ENCODE measurements around the gene CACNG1. TPM values are rescaled to one million over a fixed set of nuclear protein-coding genes. Genes with fewer than 3 reads are reported as not detected.

Gene CACNG1
- total and polyA plus RNA-seq, 11 donors: not detected

GRCh38 chr17:67069603-67070136 is 25.3 kb downstream of the CACNG1 start:
- Histone ChIP-seq H3K36me3 (peaks cover 0 to 22% (median 4%) of the 10 kb centered on the region in 9 donors), H3K9me3 (no peaks in the 10 kb centered on the region), H3K27me3 (no peaks in the 10 kb centered on the region), H3K27ac (no peak overlapping the region), H3K4me3 (no peak overlapping the region), H3K4me1 (no peaks in the 10 kb centered on the region)
- 95 to 99% (median 97%) methylated on average over 5 of the region's 5 CpGs for WGBS, 4 donors
- TF ChIP-seq, protein P1, sequence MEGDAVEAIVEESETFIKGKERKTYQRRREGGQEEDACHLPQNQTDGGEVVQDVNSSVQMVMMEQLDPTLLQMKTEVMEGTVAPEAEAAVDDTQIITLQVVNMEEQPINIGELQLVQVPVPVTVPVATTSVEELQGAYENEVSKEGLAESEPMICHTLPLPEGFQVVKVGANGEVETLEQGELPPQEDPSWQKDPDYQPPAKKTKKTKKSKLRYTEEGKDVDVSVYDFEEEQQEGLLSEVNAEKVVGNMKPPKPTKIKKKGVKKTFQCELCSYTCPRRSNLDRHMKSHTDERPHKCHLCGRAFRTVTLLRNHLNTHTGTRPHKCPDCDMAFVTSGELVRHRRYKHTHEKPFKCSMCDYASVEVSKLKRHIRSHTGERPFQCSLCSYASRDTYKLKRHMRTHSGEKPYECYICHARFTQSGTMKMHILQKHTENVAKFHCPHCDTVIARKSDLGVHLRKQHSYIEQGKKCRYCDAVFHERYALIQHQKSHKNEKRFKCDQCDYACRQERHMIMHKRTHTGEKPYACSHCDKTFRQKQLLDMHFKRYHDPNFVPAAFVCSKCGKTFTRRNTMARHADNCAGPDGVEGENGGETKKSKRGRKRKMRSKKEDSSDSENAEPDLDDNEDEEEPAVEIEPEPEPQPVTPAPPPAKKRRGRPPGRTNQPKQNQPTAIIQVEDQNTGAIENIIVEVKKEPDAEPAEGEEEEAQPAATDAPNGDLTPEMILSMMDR (IDR thresholded peaks at IDR 0.05): no peak
- TF ChIP-seq POLR2A (IDR thresholded peaks at IDR 0.05): no peak
- ATAC-seq: no peak
- DNase-seq: no peak
- intact Hi-C loops (cut with DNase I): no loop called here

DNA sequence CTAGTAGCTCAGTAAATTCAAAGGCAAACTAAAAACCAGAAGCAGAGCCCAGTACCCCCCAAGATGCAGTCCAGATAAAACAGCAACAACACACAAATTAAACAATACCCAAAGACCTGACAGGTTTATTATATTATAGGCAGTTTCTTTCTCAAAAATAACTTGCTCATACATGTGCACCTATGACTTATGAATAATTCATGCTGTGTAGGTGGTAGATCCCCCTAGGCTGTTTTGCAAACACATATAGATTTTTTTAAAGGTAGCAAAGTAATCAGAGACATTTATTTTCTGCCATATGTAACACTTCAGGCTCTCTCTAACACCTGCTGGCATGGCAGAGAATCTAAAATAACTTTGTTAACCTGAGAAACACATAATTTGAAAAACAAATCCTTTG is 27.2 kb downstream of the CACNG1 start:
- Histone ChIP-seq H3K27me3 (no peaks in the 10 kb centered on the region), H3K9me3 (no peaks in the 10 kb centered on the region), H3K27ac (no peak overlapping the region), H3K4me1 (no peaks in the 10 kb centered on the region), H3K36me3 (peaks cover 0 to 37% (median 11%) of the 10 kb centered on the region in 9 donors), H3K4me3 (no peak overlapping the region)
- TF ChIP-seq, protein P1 (IDR thresholded peaks at IDR 0.05): no peak
- TF ChIP-seq POLR2A (IDR thresholded peaks at IDR 0.05): no peak
- ATAC-seq: no peak
- intact Hi-C loops (cut with DNase I): no loop called here
- no peak for DNase-seq

GRCh38 chr17:67072885-67073284 is 28.5 kb downstream of the CACNG1 start:
- Histone ChIP-seq H3K4me3 (no peak overlapping the region), H3K4me1 (no peaks in the 10 kb centered on the region), H3K27me3 (no peaks in the 10 kb centered on the region), H3K9me3 (no peaks in the 10 kb centered on the region), H3K36me3 (peaks cover 0 to 48% (median 17%) of the 10 kb centered on the region in 9 donors), H3K27ac (no peak overlapping the region)
- no peak for TF ChIP-seq POLR2A (IDR thresholded peaks at IDR 0.05)
- TF ChIP-seq, protein P1 (IDR thresholded peaks at IDR 0.05): no peak
- no peak for ATAC-seq
- intact Hi-C loops (cut with DNase I): no loop called here
- 88 to 91% (median 90%) methylated on average over 3 of the region's 3 CpGs for WGBS, 4 donors
- DNase-seq: no peak

DNA sequence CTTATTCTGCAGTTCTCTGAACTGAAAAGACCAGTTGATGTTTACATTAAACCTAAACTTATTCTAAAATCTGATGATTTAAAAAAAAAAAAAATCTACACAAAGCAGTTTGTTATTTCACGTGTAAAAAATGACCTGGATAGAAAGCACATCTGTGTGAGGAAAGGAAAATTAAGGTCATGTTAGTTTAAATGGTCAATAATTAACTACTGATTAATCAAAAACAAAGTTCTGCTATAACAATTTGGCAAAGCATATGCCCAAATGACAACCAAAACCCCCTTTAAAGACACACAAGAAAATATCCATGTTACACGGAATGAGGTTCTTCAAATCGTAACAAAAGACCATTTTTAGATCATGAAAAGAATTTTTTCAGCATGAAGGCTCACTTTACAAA is 30.4 kb downstream of the CACNG1 start:
- TF ChIP-seq, protein P1 (IDR thresholded peaks at IDR 0.05): no peak
- H3K4me1 ChIP-seq: no peaks in the 10 kb centered on the region
- H3K4me3 ChIP-seq: no peak overlapping the region
- no peaks in the 10 kb centered on the region for H3K9me3 ChIP-seq
- H3K27ac ChIP-seq: no peak overlapping the region
- ATAC-seq (no peak), DNase-seq (no peak)
- intact Hi-C loops (cut with DNase I): no loop called here
- H3K27me3 ChIP-seq: no peaks in the 10 kb centered on the region
- WGBS, 4 donors: 93 to 97% (median 93%) methylated on average over 3 of the region's 3 CpGs
- H3K36me3 ChIP-seq: peaks cover 0 to 54% (median 27%) of the 10 kb centered on the region in 9 donors

All from heart left ventricle (tissue), 16 donors.